HPDE6-E6E7 (cell line): ENCODE data around the gene ORC2.

Experiments
- DNase-seq: peaks from one replicate; pipeline ENCODE4 v3.0.0; 2011; ENCODE audit warnings: missing footprints; ENCODE audit errors: extremely low spot score

ORC2 gene

DNA sequence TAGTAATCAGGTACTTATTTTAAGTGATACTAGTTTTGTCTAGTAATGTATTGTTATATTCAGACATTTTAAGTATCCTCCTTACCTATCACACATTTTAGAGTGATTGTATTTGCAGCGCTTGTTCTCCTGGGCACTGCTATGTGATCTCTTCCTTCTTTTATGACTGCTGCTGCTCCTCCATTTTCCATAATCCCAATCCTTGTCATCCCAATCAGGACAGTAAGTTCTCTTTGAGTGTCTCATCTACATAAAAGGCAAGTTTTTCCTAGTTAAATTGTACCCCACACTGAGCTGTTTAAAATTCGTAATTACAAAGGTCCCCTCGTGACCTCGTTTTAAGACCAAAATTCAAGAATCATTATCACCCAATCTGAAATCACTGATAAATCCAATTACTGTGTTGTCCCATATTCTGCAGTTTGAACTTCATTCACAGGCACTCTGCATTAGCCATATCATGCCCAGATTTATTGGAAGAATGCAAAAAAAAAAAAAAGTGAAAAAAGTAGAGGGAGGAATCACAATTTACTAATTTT, 101.8 kb downstream of the ORC2 start:
- DNase-seq: no peak

GRCh38 chr2:200860092-200860795, 103.2 kb downstream of the ORC2 start:
- no peak for DNase-seq
